WTC11 (cell line): Measurements from ENCODE around the gene HDX. TPM values are rescaled to one million over a fixed set of nuclear protein-coding genes. Genes with fewer than 3 reads are reported as not detected.

Experiments used
- ATAC-seq: fragments of 200-7000 bp; cut with Tn5 transposase; 2 replicates; pipeline ENCODE4 v1.10.0; 2021; ENCODE audit warnings: mild to moderate bottlenecking, moderate library complexity
- CTCF ChIA-PET: fragments of 300-600 bp; sonication (Branson Sonifier 250); formaldehyde crosslinking; loops from one replicate; lab custom pipeline; 2021; ENCODE audit warnings: antibody characterized with exemption; lab: Charles Lee
- POLR2A ChIA-PET: fragments of 350-600 bp; sonication (Branson Sonifier 250); formaldehyde crosslinking; loops from one replicate; lab custom pipeline; 2021; ENCODE audit warnings: antibody characterized with exemption; lab: Charles Lee
- DNase-seq: peaks from one replicate; pipeline ENCODE4 v3.0.0; 2021; ENCODE audit warnings: low spot score
- H3K27ac Mint-ChIP-seq: 2 replicates; pipeline ENCODE4 v1.8.0; 2021; ENCODE audit warnings: mixed read lengths
- H3K27me3 Mint-ChIP-seq: 2 replicates; pipeline ENCODE4 v1.8.0; 2021; ENCODE audit warnings: low read depth, mild to moderate bottlenecking, moderate library complexity, mixed read lengths
- H3K36me3 Mint-ChIP-seq: 2 replicates; pipeline ENCODE4 v1.8.0; 2021; ENCODE audit warnings: mixed read lengths
- H3K4me1 Mint-ChIP-seq: 2 replicates; pipeline ENCODE4 v1.8.0; 2022; ENCODE audit warnings: mixed read lengths
- H3K4me3 Mint-ChIP-seq: 2 replicates; pipeline ENCODE4 v1.8.0; 2021; ENCODE audit warnings: mild to moderate bottlenecking, moderate library complexity, mixed read lengths
- H3K9me3 Mint-ChIP-seq: 2 replicates; pipeline ENCODE4 v1.8.0; 2021; ENCODE audit warnings: mixed read lengths
- IRF2 ChIP-seq: sonication (generic); formaldehyde crosslinking; IDR thresholded peaks from 2 replicates; pipeline ENCODE4 v1.8.0; 2022; ENCODE audit warnings: low read depth, missing genetic modification reagents, borderline replicate concordance
- NR3C1 ChIP-seq: sonication (generic); formaldehyde crosslinking; conservative IDR thresholded peaks from 2 replicates; pipeline ENCODE4 v1.8.1; 2023; ENCODE audit warnings: low read depth, mild to moderate bottlenecking, missing genetic modification reagents
- STAT6 ChIP-seq: sonication (generic); formaldehyde crosslinking; conservative IDR thresholded peaks from 2 replicates; pipeline ENCODE4 v1.8.1; 2023; ENCODE audit warnings: mild to moderate bottlenecking, low read depth, missing genetic modification reagents, moderate library complexity
- TEAD4 ChIP-seq: sonication (generic); formaldehyde crosslinking; IDR thresholded peaks from 2 replicates; pipeline ENCODE4 v1.8.0; 2022; ENCODE audit warnings: mild to moderate bottlenecking, missing genetic modification reagents
- TP53 ChIP-seq: sonication (generic); formaldehyde crosslinking; IDR thresholded peaks from 2 replicates; pipeline ENCODE4 v1.8.1; 2023; ENCODE audit warnings: mild to moderate bottlenecking, missing genetic modification reagents
- USF1 ChIP-seq: sonication (generic); formaldehyde crosslinking; IDR thresholded peaks from 2 replicates; pipeline ENCODE4 v1.8.0; 2022; ENCODE audit warnings: mild to moderate bottlenecking, missing genetic modification reagents
- total RNA-seq: library from RNA; stranded (reverse); gene quantifications from 3 replicates; pipeline ENCODE4 v1.2.3, GENCODE V29; 2021
- TF ChIP-seq, protein P1 (sequence below): sonication (generic); formaldehyde crosslinking; IDR thresholded peaks from 2 replicates; pipeline ENCODE4 v1.8.1; 2023; ENCODE audit warnings: mild to moderate bottlenecking, missing genetic modification reagents
- TF ChIP-seq, protein P2 (sequence below): sonication (generic); formaldehyde crosslinking; IDR thresholded peaks from 2 replicates; pipeline ENCODE4 v1.8.0; 2023; ENCODE audit warnings: missing genetic modification reagents, mild to moderate bottlenecking, borderline replicate concordance
- TF ChIP-seq, protein P3 (sequence below): fragments of 250-450 bp; sonication (Bioruptor Pico); conservative IDR thresholded peaks from 2 replicates; pipeline ENCODE4 v1.9.0; 2021; ENCODE audit warnings: mild to moderate bottlenecking

The HDX gene
- total RNA-seq, 1 experiment from 2014 or later: 6.3 TPM

- Mint-ChIP-seq H3K4me3 (no peak overlapping the region), H3K4me1 (no peaks in the 10 kb centered on the region), H3K9me3 (peaks cover 16% of the 10 kb centered on the region), H3K27ac (no peak overlapping the region), H3K36me3 (peaks cover 38% of the 10 kb centered on the region), H3K27me3 (no peaks in the 10 kb centered on the region)
- ATAC-seq (no peak), DNase-seq (no peak)
- no peak for TF ChIP-seq USF1 (CRISPR knock-in tag)
- TF ChIP-seq, protein P1, sequence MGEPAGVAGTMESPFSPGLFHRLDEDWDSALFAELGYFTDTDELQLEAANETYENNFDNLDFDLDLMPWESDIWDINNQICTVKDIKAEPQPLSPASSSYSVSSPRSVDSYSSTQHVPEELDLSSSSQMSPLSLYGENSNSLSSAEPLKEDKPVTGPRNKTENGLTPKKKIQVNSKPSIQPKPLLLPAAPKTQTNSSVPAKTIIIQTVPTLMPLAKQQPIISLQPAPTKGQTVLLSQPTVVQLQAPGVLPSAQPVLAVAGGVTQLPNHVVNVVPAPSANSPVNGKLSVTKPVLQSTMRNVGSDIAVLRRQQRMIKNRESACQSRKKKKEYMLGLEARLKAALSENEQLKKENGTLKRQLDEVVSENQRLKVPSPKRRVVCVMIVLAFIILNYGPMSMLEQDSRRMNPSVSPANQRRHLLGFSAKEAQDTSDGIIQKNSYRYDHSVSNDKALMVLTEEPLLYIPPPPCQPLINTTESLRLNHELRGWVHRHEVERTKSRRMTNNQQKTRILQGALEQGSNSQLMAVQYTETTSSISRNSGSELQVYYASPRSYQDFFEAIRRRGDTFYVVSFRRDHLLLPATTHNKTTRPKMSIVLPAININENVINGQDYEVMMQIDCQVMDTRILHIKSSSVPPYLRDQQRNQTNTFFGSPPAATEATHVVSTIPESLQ (CRISPR knock-in tag): no peak
- POLR2A ChIA-PET: no interaction called here
- CTCF ChIA-PET: no interaction called here
Observed at GRCh38 chrX:84488426-84488825, 13.8 kb downstream of the HDX start.

GRCh38 chrX:84487365-84488353 is 14.6 kb downstream of the HDX start:
- peaks cover 46% of the 10 kb centered on the region for H3K36me3 Mint-ChIP-seq
- H3K27ac Mint-ChIP-seq: no peak overlapping the region
- H3K9me3 Mint-ChIP-seq: peaks cover 18% of the 10 kb centered on the region
- H3K4me3 Mint-ChIP-seq: no peak overlapping the region
- TF ChIP-seq NR3C1 (CRISPR knock-in tag): no peak
- TF ChIP-seq STAT6 (CRISPR knock-in tag): no peak
- TF ChIP-seq TEAD4 (CRISPR knock-in tag): no peak
- no peak for TF ChIP-seq IRF2 (CRISPR knock-in tag)
- TF ChIP-seq, protein P2, sequence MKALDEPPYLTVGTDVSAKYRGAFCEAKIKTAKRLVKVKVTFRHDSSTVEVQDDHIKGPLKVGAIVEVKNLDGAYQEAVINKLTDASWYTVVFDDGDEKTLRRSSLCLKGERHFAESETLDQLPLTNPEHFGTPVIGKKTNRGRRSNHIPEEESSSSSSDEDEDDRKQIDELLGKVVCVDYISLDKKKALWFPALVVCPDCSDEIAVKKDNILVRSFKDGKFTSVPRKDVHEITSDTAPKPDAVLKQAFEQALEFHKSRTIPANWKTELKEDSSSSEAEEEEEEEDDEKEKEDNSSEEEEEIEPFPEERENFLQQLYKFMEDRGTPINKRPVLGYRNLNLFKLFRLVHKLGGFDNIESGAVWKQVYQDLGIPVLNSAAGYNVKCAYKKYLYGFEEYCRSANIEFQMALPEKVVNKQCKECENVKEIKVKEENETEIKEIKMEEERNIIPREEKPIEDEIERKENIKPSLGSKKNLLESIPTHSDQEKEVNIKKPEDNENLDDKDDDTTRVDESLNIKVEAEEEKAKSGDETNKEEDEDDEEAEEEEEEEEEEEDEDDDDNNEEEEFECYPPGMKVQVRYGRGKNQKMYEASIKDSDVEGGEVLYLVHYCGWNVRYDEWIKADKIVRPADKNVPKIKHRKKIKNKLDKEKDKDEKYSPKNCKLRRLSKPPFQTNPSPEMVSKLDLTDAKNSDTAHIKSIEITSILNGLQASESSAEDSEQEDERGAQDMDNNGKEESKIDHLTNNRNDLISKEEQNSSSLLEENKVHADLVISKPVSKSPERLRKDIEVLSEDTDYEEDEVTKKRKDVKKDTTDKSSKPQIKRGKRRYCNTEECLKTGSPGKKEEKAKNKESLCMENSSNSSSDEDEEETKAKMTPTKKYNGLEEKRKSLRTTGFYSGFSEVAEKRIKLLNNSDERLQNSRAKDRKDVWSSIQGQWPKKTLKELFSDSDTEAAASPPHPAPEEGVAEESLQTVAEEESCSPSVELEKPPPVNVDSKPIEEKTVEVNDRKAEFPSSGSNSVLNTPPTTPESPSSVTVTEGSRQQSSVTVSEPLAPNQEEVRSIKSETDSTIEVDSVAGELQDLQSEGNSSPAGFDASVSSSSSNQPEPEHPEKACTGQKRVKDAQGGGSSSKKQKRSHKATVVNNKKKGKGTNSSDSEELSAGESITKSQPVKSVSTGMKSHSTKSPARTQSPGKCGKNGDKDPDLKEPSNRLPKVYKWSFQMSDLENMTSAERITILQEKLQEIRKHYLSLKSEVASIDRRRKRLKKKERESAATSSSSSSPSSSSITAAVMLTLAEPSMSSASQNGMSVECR (CRISPR knock-in tag): no peak
- TF ChIP-seq TP53 (CRISPR knock-in tag): no peak
- TF ChIP-seq, protein P3, sequence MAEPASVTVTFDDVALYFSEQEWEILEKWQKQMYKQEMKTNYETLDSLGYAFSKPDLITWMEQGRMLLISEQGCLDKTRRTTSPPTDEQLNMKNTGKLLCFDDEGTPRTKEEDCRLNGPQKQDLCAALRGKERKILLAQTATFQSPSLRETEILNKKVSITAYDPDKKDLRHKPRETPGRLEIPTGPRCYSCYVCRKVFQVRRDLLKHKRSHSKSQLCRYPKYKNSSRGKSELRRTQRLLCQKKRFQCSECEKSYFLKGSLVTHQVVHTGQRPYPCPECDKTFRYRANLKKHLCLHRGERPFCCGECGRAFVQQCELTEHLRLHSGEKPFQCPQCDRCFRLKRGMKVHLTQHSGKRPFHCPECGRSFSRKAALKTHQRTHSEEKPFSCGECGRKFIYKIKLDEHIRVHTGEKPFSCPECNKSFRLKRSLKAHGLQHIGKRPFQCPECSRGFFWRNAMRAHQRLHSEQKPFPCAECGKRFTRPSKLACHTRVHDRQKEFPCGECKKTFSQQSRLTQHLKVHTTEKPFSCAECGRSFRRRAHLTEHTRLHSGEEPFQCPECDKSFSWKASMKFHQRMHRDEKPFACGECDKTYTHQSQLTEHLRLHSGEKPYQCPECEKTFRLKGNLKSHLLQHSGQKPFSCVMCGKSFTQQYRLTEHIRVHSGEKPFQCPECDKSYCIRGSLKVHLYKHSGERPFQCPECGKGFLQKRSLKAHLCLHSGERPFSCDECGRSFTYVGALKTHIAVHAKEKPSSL: no peak
- no peaks in the 10 kb centered on the region for H3K27me3 Mint-ChIP-seq
- CTCF ChIA-PET: no interaction called here
- no peak for DNase-seq
- no peak for ATAC-seq
- POLR2A ChIA-PET: no interaction called here
- H3K4me1 Mint-ChIP-seq: no peaks in the 10 kb centered on the region
